ENCODE results near the gene FRMD7.
"Not testable (repeated sequence)": the region's sequence is repeated elsewhere in the genome, so short reads cannot be mapped to it uniquely, and the experiment has no call there.

The FRMD7 gene

GRCh38 chrX:132127743-132128142, at the start of gene FRMD7:
Gene FRMD7 (minus strand): TSS chrX:132128020. CDS start chrX:132127844, 176 bp downstream.
- DNase-seq (ENCODE audit: low read depth in 4 of 4, low spot score in 1 of 4): no peak

- no peak for DNase-seq (ENCODE audit: low read depth in 4 of 4, low spot score in 1 of 4)
These were observed 45.8 kb upstream of the FRMD7 start for GRCh38 chrX:132173647-132174046.

GRCh38 chrX:132171881-132172280, 44.1 kb upstream of the FRMD7 start:
- no peak for DNase-seq (ENCODE audit: low read depth in 4 of 4, low spot score in 1 of 4)

GRCh38 chrX:132171478-132171877, 43.7 kb upstream of the FRMD7 start:
- no peak for DNase-seq (ENCODE audit: low read depth in 4 of 4, low spot score in 1 of 4)

- DNase-seq (ENCODE audit: low read depth in 4 of 4, low spot score in 1 of 4): no peak
These were observed 41.7 kb upstream of the FRMD7 start for GRCh38 chrX:132169554-132169953.

- no peak for DNase-seq (ENCODE audit: low read depth in 4 of 4, low spot score in 1 of 4)
These were observed 37.8 kb upstream of the FRMD7 start for GRCh38 chrX:132165651-132166050.

GRCh38 chrX:132165005-132165404, 37.2 kb upstream of the FRMD7 start:
- no peak for DNase-seq (ENCODE audit: low read depth in 4 of 4, low spot score in 1 of 4)

- DNase-seq (ENCODE audit: low read depth in 4 of 4, low spot score in 1 of 4): not testable (repeated sequence)
These were observed 35.3 kb upstream of the FRMD7 start for GRCh38 chrX:132163094-132163493.

- DNase-seq (ENCODE audit: low read depth in 4 of 4, low spot score in 1 of 4): no peak
These were observed 25.3 kb upstream of the FRMD7 start for GRCh38 chrX:132153166-132153565.

- DNase-seq (ENCODE audit: low read depth in 4 of 4, low spot score in 1 of 4): no peak
These were observed 18.6 kb upstream of the FRMD7 start for GRCh38 chrX:132146456-132146855.

- no peak for DNase-seq (ENCODE audit: low read depth in 4 of 4, low spot score in 1 of 4)
These were observed 16.2 kb upstream of the FRMD7 start for GRCh38 chrX:132144061-132144460.

- DNase-seq (ENCODE audit: low read depth in 4 of 4, low spot score in 1 of 4): no peak
These were observed 1.9 kb downstream of the FRMD7 start for GRCh38 chrX:132125906-132126305.

GRCh38 chrX:132120913-132121312, 6.9 kb downstream of the FRMD7 start:
- no peak for DNase-seq (ENCODE audit: low read depth in 4 of 4, low spot score in 1 of 4)

GRCh38 chrX:132119821-132120515, 7.9 kb downstream of the FRMD7 start:
- no peak for DNase-seq (ENCODE audit: low read depth in 4 of 4, low spot score in 1 of 4)

GRCh38 chrX:132119283-132119682, 8.5 kb downstream of the FRMD7 start:
- DNase-seq (ENCODE audit: low read depth in 4 of 4, low spot score in 1 of 4): no peak

- no peak for DNase-seq (ENCODE audit: low read depth in 4 of 4, low spot score in 1 of 4)
These were observed 9.5 kb downstream of the FRMD7 start for GRCh38 chrX:132118358-132118757.

- no peak for DNase-seq (ENCODE audit: low read depth in 4 of 4, low spot score in 1 of 4)
These were observed 12.0 kb downstream of the FRMD7 start for GRCh38 chrX:132115792-132116191.

- DNase-seq (ENCODE audit: low read depth in 4 of 4, low spot score in 1 of 4): no peak
These were observed 13.2 kb downstream of the FRMD7 start for GRCh38 chrX:132114607-132115006.

- no peak for DNase-seq (ENCODE audit: low read depth in 4 of 4, low spot score in 1 of 4)
These were observed 20.5 kb downstream of the FRMD7 start for GRCh38 chrX:132107291-132107690.

- DNase-seq (ENCODE audit: low read depth in 4 of 4, low spot score in 1 of 4): no peak
These were observed 26.0 kb downstream of the FRMD7 start for GRCh38 chrX:132101799-132102198.

- no peak for DNase-seq (ENCODE audit: low read depth in 4 of 4, low spot score in 1 of 4)
These were observed 26.6 kb downstream of the FRMD7 start for GRCh38 chrX:132101206-132101605.

- not testable (repeated sequence) for DNase-seq (ENCODE audit: low read depth in 4 of 4, low spot score in 1 of 4)
These were observed 29.1 kb downstream of the FRMD7 start for GRCh38 chrX:132098704-132099103.

- DNase-seq (ENCODE audit: low read depth in 4 of 4, low spot score in 1 of 4): no peak
These were observed 33.7 kb downstream of the FRMD7 start for GRCh38 chrX:132094164-132094563.
